ENCODE data around the gene FOXE3. TPM values are rescaled to one million over a fixed set of nuclear protein-coding genes. Genes with fewer than 3 reads are reported as not detected.

Gene FOXE3
- total and polyA plus RNA-seq, 9 of the 15 experiments (the other 6 are each of a cell fraction or from before 2014, with no cell fraction given) = not detected

DNA sequence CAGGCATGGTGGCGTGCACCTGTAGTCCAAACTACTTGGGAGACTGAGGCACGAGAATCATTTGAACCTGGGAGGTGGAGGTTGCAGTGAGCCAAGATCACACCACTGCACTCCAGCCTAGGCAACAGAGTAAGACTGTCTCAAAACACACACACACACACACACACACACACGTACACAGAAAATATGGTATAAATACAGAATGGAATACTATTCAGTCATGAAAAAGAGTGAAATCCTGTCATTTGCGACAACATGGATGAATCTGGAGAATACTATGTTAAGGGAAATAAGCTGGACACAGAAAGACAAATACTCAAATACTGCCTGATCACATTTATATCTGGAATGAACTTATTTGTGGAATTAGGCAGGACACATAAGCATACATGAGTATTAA, 40.2 kb downstream of the FOXE3 start:
- no peak for FAIRE-seq
- H3K9ac ChIP-seq (ENCODE audit: insufficient read depth in 1 of 2, low read depth in 2 of 2, low read length in 2 of 2) = no peak overlapping the region
- no peak for ATAC-seq
- intact Hi-C loops (cut with micrococcal nuclease) = no loop called here
- CTCF ChIA-PET (ENCODE audit: low intra/inter-chr PET ratio) = no interaction called here
- 0 out of 2 replicates have a peak, but pooled peaks cover 2% of the 10 kb centered on the region for H4K20me1 ChIP-seq (replicated peaks; ENCODE audit: control insufficient read depth, insufficient read depth, low read length)
- no peak overlapping the region for H2AFZ ChIP-seq (ENCODE audit: low read depth, low read length)
- in situ Hi-C loops (cut with MboI) = no loop called here
- no peak overlapping the region for H3K4me2 ChIP-seq (ENCODE audit: insufficient read depth, low read length)
- no peak for DNase-seq (ENCODE audit: extremely low read depth in 1 of 4, low spot score in 3 of 4)
- 0% methylated on average over 4 of the region's 4 CpGs for WGBS (ENCODE audit: insufficient coverage, low coverage, missing lambda C conversion rate)
- H3K9me1 ChIP-seq (ENCODE audit: control insufficient read depth, insufficient read depth, low read length) = no peaks in the 10 kb centered on the region
- H3K4me3 ChIP-seq = no peak overlapping the region
- H3K79me2 ChIP-seq (ENCODE audit: control insufficient read depth, insufficient read depth, low read length) = no peaks in the 10 kb centered on the region
- no peak overlapping the region for H3K27ac ChIP-seq (ENCODE audit: extremely low read depth, low read depth, low read length)
- POLR2A ChIA-PET = no interaction called here
- H3K36me3 ChIP-seq (ENCODE audit: control insufficient read depth, insufficient read depth, low read length) = no peaks in the 10 kb centered on the region
- H3K27me3 ChIP-seq (ENCODE audit: control insufficient read depth in 2 of 2, insufficient read depth in 2 of 2, low read length in 2 of 2) = peaks cover 22 to 25% of the 10 kb centered on the region in 2 experiments
- no TSS peak for BruUV-seq (replicated peaks)
- no peaks in the 10 kb centered on the region for H3K9me3 ChIP-seq (replicated peaks; ENCODE audit: control insufficient read depth, insufficient read depth, low read depth, low read length)
- H3K4me1 ChIP-seq (replicated peaks in 1 of 2; ENCODE audit: control insufficient read depth in 2 of 2, insufficient read depth in 2 of 2, low read length in 2 of 2) = no peaks in the 10 kb centered on the region
- TF ChIP-seq L3MBTL2 (IDR thresholded peaks at IDR 0.05) = no peak
- TF ChIP-seq PCBP2 (IDR thresholded peaks at IDR 0.05; ENCODE audit: low read depth, low read length, poor library complexity, severe bottlenecking) = no peak
- TF ChIP-seq ZNF395 (CRISPR knock-in tag; IDR thresholded peaks at IDR 0.05) = no peak
- TF ChIP-seq ETS2 (tag; IDR thresholded peaks at IDR 0.05; ENCODE audit: borderline replicate concordance, poor library complexity, severe bottlenecking) = no peak
- no peak for TF ChIP-seq NRF1 (conservative IDR thresholded peaks at IDR 0.05 in 1 of 2, IDR thresholded peaks at IDR 0.05 in 1 of 2)
- TF ChIP-seq ZNF146 (CRISPR knock-in tag; IDR thresholded peaks at IDR 0.05; ENCODE audit: unreplicated experiment) = peak; percentile 85
- TF ChIP-seq, protein P1, sequence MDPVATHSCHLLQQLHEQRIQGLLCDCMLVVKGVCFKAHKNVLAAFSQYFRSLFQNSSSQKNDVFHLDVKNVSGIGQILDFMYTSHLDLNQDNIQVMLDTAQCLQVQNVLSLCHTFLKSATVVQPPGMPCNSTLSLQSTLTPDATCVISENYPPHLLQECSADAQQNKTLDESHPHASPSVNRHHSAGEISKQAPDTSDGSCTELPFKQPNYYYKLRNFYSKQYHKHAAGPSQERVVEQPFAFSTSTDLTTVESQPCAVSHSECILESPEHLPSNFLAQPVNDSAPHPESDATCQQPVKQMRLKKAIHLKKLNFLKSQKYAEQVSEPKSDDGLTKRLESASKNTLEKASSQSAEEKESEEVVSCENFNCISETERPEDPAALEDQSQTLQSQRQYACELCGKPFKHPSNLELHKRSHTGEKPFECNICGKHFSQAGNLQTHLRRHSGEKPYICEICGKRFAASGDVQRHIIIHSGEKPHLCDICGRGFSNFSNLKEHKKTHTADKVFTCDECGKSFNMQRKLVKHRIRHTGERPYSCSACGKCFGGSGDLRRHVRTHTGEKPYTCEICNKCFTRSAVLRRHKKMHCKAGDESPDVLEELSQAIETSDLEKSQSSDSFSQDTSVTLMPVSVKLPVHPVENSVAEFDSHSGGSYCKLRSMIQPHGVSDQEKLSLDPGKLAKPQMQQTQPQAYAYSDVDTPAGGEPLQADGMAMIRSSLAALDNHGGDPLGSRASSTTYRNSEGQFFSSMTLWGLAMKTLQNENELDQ (CRISPR knock-in tag; IDR thresholded peaks at IDR 0.05; ENCODE audit: borderline replicate concordance) = no peak
- no peak for TF ChIP-seq ZNF717 (CRISPR knock-in tag; IDR thresholded peaks at IDR 0.05)
- no peak for TF ChIP-seq ZNF398 (CRISPR knock-in tag; IDR thresholded peaks at IDR 0.05)
- TF ChIP-seq, protein P2, sequence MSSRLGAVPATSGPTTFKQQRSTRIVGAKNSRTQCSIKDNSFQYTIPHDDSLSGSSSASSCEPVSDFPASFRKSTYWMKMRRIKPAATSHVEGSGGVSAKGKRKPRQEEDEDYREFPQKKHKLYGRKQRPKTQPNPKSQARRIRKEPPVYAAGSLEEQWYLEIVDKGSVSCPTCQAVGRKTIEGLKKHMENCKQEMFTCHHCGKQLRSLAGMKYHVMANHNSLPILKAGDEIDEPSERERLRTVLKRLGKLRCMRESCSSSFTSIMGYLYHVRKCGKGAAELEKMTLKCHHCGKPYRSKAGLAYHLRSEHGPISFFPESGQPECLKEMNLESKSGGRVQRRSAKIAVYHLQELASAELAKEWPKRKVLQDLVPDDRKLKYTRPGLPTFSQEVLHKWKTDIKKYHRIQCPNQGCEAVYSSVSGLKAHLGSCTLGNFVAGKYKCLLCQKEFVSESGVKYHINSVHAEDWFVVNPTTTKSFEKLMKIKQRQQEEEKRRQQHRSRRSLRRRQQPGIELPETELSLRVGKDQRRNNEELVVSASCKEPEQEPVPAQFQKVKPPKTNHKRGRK (tag; IDR thresholded peaks at IDR 0.05) = no peak
- peak; percentile 52 for TF ChIP-seq RBM25 (IDR thresholded peaks at IDR 0.05; ENCODE audit: low read depth, low read length, severe bottlenecking)
- no peak for TF ChIP-seq ZNF217 (CRISPR knock-in tag; IDR thresholded peaks at IDR 0.05)
- no peak for TF ChIP-seq MAZ (CRISPR knock-in tag; conservative IDR thresholded peaks at IDR 0.05 in 1 of 2, IDR thresholded peaks at IDR 0.05 in 1 of 2)

All from K562 (cell line).